NOMO-1 treated with DMSO at 0.1 percent for 48 hours (cell line): Measurements from ENCODE around the gene CD47.

Experiments used
- DNase-seq: peaks from one replicate; lab custom pipeline; 2025; ENCODE audit not compliant: unreplicated experiment; lab: John Stamatoyannopoulos, UW

The CD47 gene

GRCh38 chr3:108017587-108017986 is 73.2 kb downstream of the CD47 start:
- DNase-seq, result no peak

GRCh38 chr3:108014943-108015342 is 75.9 kb downstream of the CD47 start:
- no peak for DNase-seq

- DNase-seq, result no peak
Measured at GRCh38 chr3:108013141-108014055, 77.4 kb downstream of the CD47 start.

GRCh38 chr3:108012304-108012703 is 78.5 kb downstream of the CD47 start:
- no peak for DNase-seq

GRCh38 chr3:108011616-108012015 is 79.2 kb downstream of the CD47 start:
- no peak for DNase-seq

GRCh38 chr3:108008931-108009639 is 81.7 kb downstream of the CD47 start:
- no peak for DNase-seq

- DNase-seq, result no peak
Measured at GRCh38 chr3:108008106-108008505, 82.7 kb downstream of the CD47 start.

GRCh38 chr3:108006881-108007331 is 83.9 kb downstream of the CD47 start:
- DNase-seq, result peak; percentile 13

GRCh38 chr3:108006077-108006771 is 84.6 kb downstream of the CD47 start:
- DNase-seq, result no peak

- DNase-seq, result peak; percentile 85
Measured at GRCh38 chr3:108004647-108005046, 86.2 kb downstream of the CD47 start.

GRCh38 chr3:108001457-108001856 is 89.4 kb downstream of the CD47 start:
- DNase-seq, result peak; percentile 54

- no peak for DNase-seq
Measured at GRCh38 chr3:107999215-107999775, 91.5 kb downstream of the CD47 start.

- peak; percentile 31 for DNase-seq
Measured at GRCh38 chr3:107997671-107998070, 93.2 kb downstream of the CD47 start.

- no peak for DNase-seq
Measured at GRCh38 chr3:107995823-107996222, 95.0 kb downstream of the CD47 start.

- no peak for DNase-seq
Measured at GRCh38 chr3:107994956-107995715, 95.7 kb downstream of the CD47 start.

- no peak for DNase-seq
Measured at GRCh38 chr3:107994181-107994580, 96.7 kb downstream of the CD47 start.

- DNase-seq, result no peak
Measured at GRCh38 chr3:107993771-107994170, 97.1 kb downstream of the CD47 start.
